Measurements from ENCODE around the gene ZNF611. TPM values are rescaled to one million over a fixed set of nuclear protein-coding genes. Genes with fewer than 3 reads are reported as not detected.
A peak's percentile ranks its signal among the peaks of the same experiment; 100 is the strongest.
"Not testable (repeated sequence)": the region's sequence is repeated elsewhere in the genome, so short reads cannot be mapped to it uniquely, and the experiment has no call there.

The ZNF611 gene
- total and polyA plus RNA-seq, 4 donors: 16.5 to 31.5 (median 18.4) TPM

- Histone ChIP-seq H3K4me1 (ENCODE audit: control insufficient read depth, insufficient read depth, low read length) (peaks cover 13% of the 10 kb centered on the region), H3K4me3 (ENCODE audit: low read depth, low read length) (peak overlapping the region; percentile 73)
- H3K9me3 ChIP-seq (ENCODE audit: control insufficient read depth, insufficient read depth, low read length); H3K27ac ChIP-seq (ENCODE audit: low read depth, low read length); H3K27me3 ChIP-seq (ENCODE audit: control insufficient read depth, insufficient read depth, low read length); H3K36me3 ChIP-seq (ENCODE audit: control insufficient read depth, insufficient read depth, low read length): not testable (repeated sequence)
- 14% methylated on average over 5 of the region's 6 CpGs for WGBS (ENCODE audit: insufficient coverage)
- DNase-seq (ENCODE audit: low read depth in 4 of 6, low spot score in 6 of 6): peak in 2 of 6 donors; percentile 7 to 56
These were observed 45.7 kb downstream of the ZNF611 start for GRCh38 chr19:52688925-52689796.

- Histone ChIP-seq H3K9me3 (ENCODE audit: control insufficient read depth, insufficient read depth, low read length) (no peaks in the 10 kb centered on the region), H3K36me3 (ENCODE audit: control insufficient read depth, insufficient read depth, low read length) (peaks cover under 1% of the 10 kb centered on the region), H3K27ac (ENCODE audit: low read depth, low read length) (no peak overlapping the region), H3K4me1 (ENCODE audit: control insufficient read depth, insufficient read depth, low read length) (peaks cover 13% of the 10 kb centered on the region), H3K27me3 (ENCODE audit: control insufficient read depth, insufficient read depth, low read length) (no peaks in the 10 kb centered on the region), H3K4me3 (ENCODE audit: low read depth, low read length) (no peak overlapping the region)
- WGBS (ENCODE audit: insufficient coverage): 89% methylated on average over 2 of the region's 2 CpGs
- peak in 1 of 6 donors; percentile 1 for DNase-seq (ENCODE audit: low read depth in 4 of 6, low spot score in 6 of 6)
These were observed 46.5 kb downstream of the ZNF611 start for GRCh38 chr19:52688335-52688734.

GRCh38 chr19:52687684-52688083 is 47.2 kb downstream of the ZNF611 start:
- Histone ChIP-seq H3K9me3 (ENCODE audit: control insufficient read depth, insufficient read depth, low read length) (no peaks in the 10 kb centered on the region), H3K36me3 (ENCODE audit: control insufficient read depth, insufficient read depth, low read length) (peaks cover 5% of the 10 kb centered on the region), H3K27me3 (ENCODE audit: control insufficient read depth, insufficient read depth, low read length) (no peaks in the 10 kb centered on the region), H3K27ac (ENCODE audit: low read depth, low read length) (no peak overlapping the region), H3K4me1 (ENCODE audit: control insufficient read depth, insufficient read depth, low read length) (peaks cover 13% of the 10 kb centered on the region), H3K4me3 (ENCODE audit: low read depth, low read length) (no peak overlapping the region)
- WGBS (ENCODE audit: insufficient coverage): no CpG with 5 or more reads among the region's 3 CpGs
- DNase-seq (ENCODE audit: low read depth in 4 of 6, low spot score in 6 of 6): no peak

- Histone ChIP-seq H3K27me3 (ENCODE audit: control insufficient read depth, insufficient read depth, low read length) (no peaks in the 10 kb centered on the region), H3K27ac (ENCODE audit: low read depth, low read length) (no peak overlapping the region), H3K9me3 (ENCODE audit: control insufficient read depth, insufficient read depth, low read length) (no peaks in the 10 kb centered on the region), H3K4me3 (ENCODE audit: low read depth, low read length) (no peak overlapping the region), H3K36me3 (ENCODE audit: control insufficient read depth, insufficient read depth, low read length) (peaks cover 5% of the 10 kb centered on the region), H3K4me1 (ENCODE audit: control insufficient read depth, insufficient read depth, low read length) (peaks cover 6% of the 10 kb centered on the region)
- WGBS (ENCODE audit: insufficient coverage): no CpG with 5 or more reads among the region's 1 CpG
- no peak for DNase-seq (ENCODE audit: low read depth in 4 of 6, low spot score in 6 of 6)
These were observed 49.0 kb downstream of the ZNF611 start for GRCh38 chr19:52685811-52686210.

- WGBS (ENCODE audit: insufficient coverage): no CpG with 5 or more reads among the region's 1 CpG
These were observed 53.6 kb downstream of the ZNF611 start for GRCh38 chr19:52681216-52681615.

GRCh38 chr19:52679598-52679997 is 55.2 kb downstream of the ZNF611 start:
- no peak overlapping the region for H3K27ac ChIP-seq (ENCODE audit: low read depth, low read length)
- H3K36me3 ChIP-seq (ENCODE audit: control insufficient read depth, insufficient read depth, low read length): peaks cover 5% of the 10 kb centered on the region
- H3K4me1 ChIP-seq (ENCODE audit: control insufficient read depth, insufficient read depth, low read length): no peaks in the 10 kb centered on the region
- H3K27me3 ChIP-seq (ENCODE audit: control insufficient read depth, insufficient read depth, low read length): no peaks in the 10 kb centered on the region
- no peak for DNase-seq (ENCODE audit: low read depth in 4 of 6, low spot score in 6 of 6)
- WGBS (ENCODE audit: insufficient coverage): 95% methylated on average over 5 of the region's 5 CpGs
- no peaks in the 10 kb centered on the region for H3K9me3 ChIP-seq (ENCODE audit: control insufficient read depth, insufficient read depth, low read length)
- no peak overlapping the region for H3K4me3 ChIP-seq (ENCODE audit: low read depth, low read length)

More at GRCh38 chr19:52681216-52681615, 53.6 kb downstream of the ZNF611 start:
- DNase-seq (ENCODE audit: low read depth in 4 of 6, low spot score in 6 of 6); H3K9me3 ChIP-seq (ENCODE audit: control insufficient read depth, insufficient read depth, low read length); H3K27ac ChIP-seq (ENCODE audit: low read depth, low read length); H3K27me3 ChIP-seq (ENCODE audit: control insufficient read depth, insufficient read depth, low read length); H3K4me1 ChIP-seq (ENCODE audit: control insufficient read depth, insufficient read depth, low read length); H3K4me3 ChIP-seq (ENCODE audit: low read depth, low read length); H3K36me3 ChIP-seq (ENCODE audit: control insufficient read depth, insufficient read depth, low read length): not testable (repeated sequence)

- H3K27ac ChIP-seq (ENCODE audit: low read depth, low read length); H3K4me1 ChIP-seq (ENCODE audit: control insufficient read depth, insufficient read depth, low read length); H3K27me3 ChIP-seq (ENCODE audit: control insufficient read depth, insufficient read depth, low read length); H3K4me3 ChIP-seq (ENCODE audit: low read depth, low read length); DNase-seq (ENCODE audit: low read depth in 4 of 6, low spot score in 6 of 6); H3K9me3 ChIP-seq (ENCODE audit: control insufficient read depth, insufficient read depth, low read length); H3K36me3 ChIP-seq (ENCODE audit: control insufficient read depth, insufficient read depth, low read length): not testable (repeated sequence)
- 100% methylated on average over 4 of the region's 6 CpGs for WGBS (ENCODE audit: insufficient coverage)
These were observed 59.6 kb downstream of the ZNF611 start for GRCh38 chr19:52675239-52675638.

- WGBS (ENCODE audit: insufficient coverage): 100% methylated on average over 1 of the region's 4 CpGs
- DNase-seq (ENCODE audit: low read depth in 4 of 6, low spot score in 6 of 6): no peak
These were observed 61.8 kb downstream of the ZNF611 start for GRCh38 chr19:52673014-52673413.

GRCh38 chr19:52670046-52670445 is 64.8 kb downstream of the ZNF611 start:
- no peaks in the 10 kb centered on the region for H3K27me3 ChIP-seq (ENCODE audit: control insufficient read depth, insufficient read depth, low read length)
- no peaks in the 10 kb centered on the region for H3K4me1 ChIP-seq (ENCODE audit: control insufficient read depth, insufficient read depth, low read length)
- H3K9me3 ChIP-seq (ENCODE audit: control insufficient read depth, insufficient read depth, low read length): no peaks in the 10 kb centered on the region
- no peak for DNase-seq (ENCODE audit: low read depth in 4 of 6, low spot score in 6 of 6)
- H3K4me3 ChIP-seq (ENCODE audit: low read depth, low read length): no peak overlapping the region
- H3K36me3 ChIP-seq (ENCODE audit: control insufficient read depth, insufficient read depth, low read length): no peaks in the 10 kb centered on the region
- 100% methylated on average over 2 of the region's 4 CpGs for WGBS (ENCODE audit: insufficient coverage)
- H3K27ac ChIP-seq (ENCODE audit: low read depth, low read length): no peak overlapping the region

More at GRCh38 chr19:52673014-52673413, 61.8 kb downstream of the ZNF611 start:
- Histone ChIP-seq H3K27ac (ENCODE audit: low read depth, low read length) (no peak overlapping the region), H3K36me3 (ENCODE audit: control insufficient read depth, insufficient read depth, low read length) (no peaks in the 10 kb centered on the region), H3K4me1 (ENCODE audit: control insufficient read depth, insufficient read depth, low read length) (no peaks in the 10 kb centered on the region), H3K9me3 (ENCODE audit: control insufficient read depth, insufficient read depth, low read length) (no peaks in the 10 kb centered on the region), H3K27me3 (ENCODE audit: control insufficient read depth, insufficient read depth, low read length) (no peaks in the 10 kb centered on the region), H3K4me3 (ENCODE audit: low read depth, low read length) (no peak overlapping the region)

- Histone ChIP-seq H3K27me3 (ENCODE audit: control insufficient read depth, insufficient read depth, low read length) (no peaks in the 10 kb centered on the region), H3K4me1 (ENCODE audit: control insufficient read depth, insufficient read depth, low read length) (no peaks in the 10 kb centered on the region), H3K9me3 (ENCODE audit: control insufficient read depth, insufficient read depth, low read length) (no peaks in the 10 kb centered on the region), H3K36me3 (ENCODE audit: control insufficient read depth, insufficient read depth, low read length) (no peaks in the 10 kb centered on the region), H3K4me3 (ENCODE audit: low read depth, low read length) (no peak overlapping the region), H3K27ac (ENCODE audit: low read depth, low read length) (no peak overlapping the region)
- 83% methylated on average over 1 of the region's 5 CpGs for WGBS (ENCODE audit: insufficient coverage)
- DNase-seq (ENCODE audit: low read depth in 4 of 6, low spot score in 6 of 6): no peak
These were observed 65.3 kb downstream of the ZNF611 start for GRCh38 chr19:52669586-52669985.

Data from spinal cord (tissue), 10 donors.